Testis (tissue), 2 donors: ENCODE measurements around the gene GMDS.

Source experiments
- CTCF ChIP-seq, 3 experiments: fragments of 450-650 bp in 2 of 3; fragments of 200-600 bp in 1 of 3; sonication (generic) in 1 of 3; IDR thresholded peaks; one replicate each; pipeline ENCODE4 v1.5.1; 2016 to 2019; ENCODE audit warnings: antibody characterized with exemption in 3 of 3, mild to moderate bottlenecking in 2 of 3, moderate library complexity in 1 of 3
- POLR2A ChIP-seq: fragments of 450-650 bp; IDR thresholded peaks from one replicate; pipeline ENCODE4 v1.6.1; 2017; ENCODE audit warnings: antibody characterized with exemption, mild to moderate bottlenecking, moderate library complexity

- TF ChIP-seq CTCF (IDR thresholded peaks at IDR 0.05) (no peak), POLR2A (no peak)
Observed at GRCh38 chr6:2037237-2037926, 208.0 kb downstream of the GMDS start.
